Activated T-cell treated with anti-CD3 and anti-CD28 coated beads for 4 hours (primary cell): ENCODE data around the gene MAGEB5.
"Not testable (repeated sequence)": the region's sequence is repeated elsewhere in the genome, so short reads cannot be mapped to it uniquely, and the experiment has no call there.

ENCODE experiments used
- DNase-seq: peaks from one replicate; pipeline ENCODE4 v3.0.0-alpha.2; 2020

MAGEB5 gene, protein sequence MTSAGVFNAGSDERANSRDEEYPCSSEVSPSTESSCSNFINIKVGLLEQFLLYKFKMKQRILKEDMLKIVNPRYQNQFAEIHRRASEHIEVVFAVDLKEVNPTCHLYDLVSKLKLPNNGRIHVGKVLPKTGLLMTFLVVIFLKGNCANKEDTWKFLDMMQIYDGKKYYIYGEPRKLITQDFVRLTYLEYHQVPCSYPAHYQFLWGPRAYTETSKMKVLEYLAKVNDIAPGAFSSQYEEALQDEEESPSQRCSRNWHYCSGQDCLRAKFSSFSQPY

DNA sequence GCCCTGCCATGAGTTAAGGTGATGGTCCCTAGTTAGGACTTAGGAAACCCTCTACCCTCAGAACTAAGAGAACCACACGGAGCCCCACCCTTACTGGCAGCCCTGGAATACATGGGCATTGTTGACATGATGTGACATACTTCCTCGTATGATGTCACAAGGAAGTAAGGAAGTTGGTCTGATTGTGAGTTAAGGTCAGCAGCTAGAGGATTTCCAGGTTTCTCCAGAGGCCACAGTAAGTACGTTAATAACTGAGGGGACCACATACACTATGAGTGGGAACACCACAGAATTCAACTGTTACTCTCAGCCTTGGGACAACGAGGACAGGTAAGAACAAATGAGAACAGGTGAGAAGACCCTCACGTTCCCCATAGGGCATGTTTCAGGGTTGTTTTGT, at the start of gene MAGEB5:
TSS of gene MAGEB5 (plus strand) at position 301 of the 400 bp plus-strand sequence. CDS start 1,133 bp downstream, outside the sequence.
- DNase-seq: no peak

DNA sequence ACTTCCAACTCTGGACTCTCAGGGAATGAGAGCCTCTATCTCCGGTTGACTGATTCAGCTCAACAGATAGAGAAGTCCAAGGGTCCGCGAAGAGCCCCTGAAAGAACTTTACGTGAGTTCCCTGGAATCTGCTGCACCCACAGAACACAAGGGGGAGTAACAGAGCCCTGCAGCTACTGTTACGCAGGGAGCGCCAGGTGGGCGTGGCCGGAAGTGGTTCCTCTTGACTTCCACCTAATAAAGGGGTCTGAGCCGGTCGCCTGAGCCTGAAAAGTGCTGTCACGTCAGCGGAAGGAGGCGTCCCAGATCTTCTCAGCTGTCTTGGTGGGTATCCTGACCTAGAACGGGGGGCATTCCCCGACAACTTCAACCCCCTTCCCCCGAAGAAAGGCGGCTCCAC, 23.8 kb upstream of the MAGEB5 start, which contains the start of gene MAGEB6:
TSS of gene MAGEB6 (plus strand) at position 237 of the 400 bp plus-strand sequence. CDS start 1,407 bp downstream, outside the sequence.
- DNase-seq: no peak

DNA sequence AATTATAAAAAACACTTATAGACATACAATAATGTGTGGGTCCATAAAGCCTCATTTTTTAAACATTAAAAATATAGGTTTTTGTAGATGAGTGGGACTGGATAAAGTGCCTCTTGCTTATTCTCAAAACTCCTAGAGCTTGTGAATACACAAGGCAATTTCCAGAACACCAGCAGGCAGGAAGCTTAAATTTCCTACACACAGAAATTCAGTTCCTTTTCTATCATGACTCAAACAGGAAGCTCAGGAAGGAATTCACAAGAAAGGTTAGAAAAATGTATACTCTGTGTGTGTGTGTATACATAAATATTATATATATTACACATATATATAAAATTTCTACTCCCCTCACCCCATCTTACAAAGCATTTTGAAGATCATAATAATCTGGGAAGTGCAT, 12.4 kb upstream of the MAGEB5 start:
- no peak for DNase-seq

DNA sequence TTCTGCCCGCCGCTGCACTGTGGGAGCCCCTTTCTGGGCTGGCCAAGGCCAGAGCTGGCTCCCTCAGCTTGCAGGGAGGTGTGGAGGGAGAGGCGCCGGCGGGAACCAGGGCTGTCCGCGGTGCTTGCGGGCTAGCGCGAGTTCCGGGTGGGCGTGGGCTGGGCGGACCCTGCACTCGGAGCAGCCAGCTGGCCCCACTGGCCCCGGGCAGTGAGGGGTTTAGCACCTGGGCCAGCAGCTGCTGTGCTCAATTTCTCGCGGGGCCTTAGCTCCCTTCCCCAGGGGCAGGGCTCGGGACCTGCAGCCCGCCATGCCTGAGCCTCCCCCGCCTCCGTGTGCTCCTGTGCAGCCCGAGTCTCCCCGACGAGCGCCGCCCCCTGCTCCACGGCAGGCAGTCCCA, 11.3 kb upstream of the MAGEB5 start:
- not testable (repeated sequence) for DNase-seq

DNA sequence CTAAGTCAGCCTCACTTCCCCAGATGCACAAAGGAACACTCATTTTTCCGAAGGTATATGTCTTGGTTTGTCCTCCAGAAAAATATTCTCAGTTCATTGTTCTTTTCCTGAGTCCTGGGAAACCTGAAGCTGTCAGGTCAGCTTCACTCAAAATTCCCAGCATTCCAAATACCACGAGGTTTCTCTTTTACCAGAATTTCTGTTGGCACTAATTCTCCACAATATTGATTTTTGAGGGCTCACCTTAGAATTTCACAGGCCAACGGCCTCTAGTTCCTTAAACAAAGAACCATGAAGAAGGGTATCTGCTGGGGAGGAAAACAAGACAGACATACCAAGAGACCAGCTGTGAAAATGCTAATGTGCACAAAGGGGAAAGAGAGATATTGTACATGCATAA, 8.0 kb upstream of the MAGEB5 start:
- no peak for DNase-seq

DNA sequence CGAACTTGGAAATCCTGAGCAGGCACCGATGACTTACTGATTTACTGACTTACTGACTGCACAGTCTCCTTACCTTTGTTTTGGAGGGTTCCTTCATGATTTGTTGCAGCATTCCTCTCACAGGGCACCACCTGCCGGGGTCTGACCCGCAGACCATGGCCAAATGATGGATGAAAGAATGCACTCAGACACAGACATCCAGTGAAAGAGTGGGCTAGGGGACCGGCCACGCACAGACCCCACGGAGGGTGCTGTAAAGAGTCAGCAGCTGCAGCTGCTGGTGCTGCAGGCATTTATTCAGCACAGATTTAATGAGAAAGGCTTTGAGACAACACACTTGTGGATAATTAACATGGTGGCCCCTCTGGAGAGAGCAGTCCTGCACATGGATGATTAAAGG, 3.4 kb downstream of the MAGEB5 start:
- no peak for DNase-seq

DNA sequence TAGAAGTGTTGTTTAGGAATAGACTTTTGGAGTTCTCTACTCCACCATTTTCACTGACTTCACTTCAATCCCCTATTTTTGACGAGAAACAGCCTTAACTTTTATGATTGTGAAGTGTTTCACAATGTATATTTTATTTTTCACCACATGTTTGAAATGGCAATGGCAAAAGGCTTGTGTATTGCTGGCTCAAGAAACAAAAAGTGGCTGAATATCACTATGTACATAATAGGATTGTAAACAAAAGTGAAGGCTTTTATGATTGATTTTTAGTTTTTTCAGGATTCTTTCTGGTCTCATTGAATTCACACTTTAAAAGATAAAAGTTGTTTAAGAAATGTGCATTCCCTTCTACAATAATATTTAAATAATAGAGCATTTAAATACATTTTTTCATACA, 18.2 kb downstream of the MAGEB5 start:
- DNase-seq: no peak

DNA sequence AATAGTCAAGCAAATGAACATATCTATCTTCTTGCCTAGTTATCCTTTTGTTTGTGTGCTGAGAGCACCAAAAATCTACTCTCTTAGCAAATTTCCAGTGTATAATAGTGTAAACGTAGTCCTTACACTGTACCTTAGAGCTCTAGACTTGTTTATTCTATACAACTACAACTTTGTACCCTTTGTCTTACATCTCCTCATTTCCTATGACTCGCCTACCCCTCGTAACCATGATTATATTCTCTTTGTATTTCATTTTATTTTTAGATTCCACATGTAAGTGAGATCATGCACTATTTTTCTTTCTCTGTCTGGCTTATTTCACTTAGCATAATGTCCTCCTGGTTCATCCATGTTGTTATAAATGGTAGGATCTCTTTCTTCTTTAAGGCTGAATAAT, 37.6 kb downstream of the MAGEB5 start:
- no peak for DNase-seq

DNA sequence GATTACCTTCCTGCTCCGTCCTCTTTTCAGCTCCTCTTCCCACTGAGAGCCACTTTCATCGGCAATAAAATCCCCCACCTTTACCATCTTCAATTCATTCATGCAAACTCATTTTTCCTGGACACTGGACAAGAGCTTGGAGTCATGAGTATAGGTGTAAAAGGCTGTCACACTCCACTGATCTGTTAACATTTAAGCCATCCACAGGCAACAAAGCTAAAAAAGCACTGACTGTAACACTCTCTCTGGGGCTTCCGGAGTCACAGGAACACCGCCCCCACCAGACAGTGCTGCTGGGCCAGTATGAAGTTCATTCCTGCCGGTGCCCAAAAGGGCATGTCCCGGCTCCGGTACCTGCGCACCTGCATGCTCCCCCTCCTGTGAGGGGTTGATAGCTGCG, 38.5 kb downstream of the MAGEB5 start:
- no peak for DNase-seq

DNA sequence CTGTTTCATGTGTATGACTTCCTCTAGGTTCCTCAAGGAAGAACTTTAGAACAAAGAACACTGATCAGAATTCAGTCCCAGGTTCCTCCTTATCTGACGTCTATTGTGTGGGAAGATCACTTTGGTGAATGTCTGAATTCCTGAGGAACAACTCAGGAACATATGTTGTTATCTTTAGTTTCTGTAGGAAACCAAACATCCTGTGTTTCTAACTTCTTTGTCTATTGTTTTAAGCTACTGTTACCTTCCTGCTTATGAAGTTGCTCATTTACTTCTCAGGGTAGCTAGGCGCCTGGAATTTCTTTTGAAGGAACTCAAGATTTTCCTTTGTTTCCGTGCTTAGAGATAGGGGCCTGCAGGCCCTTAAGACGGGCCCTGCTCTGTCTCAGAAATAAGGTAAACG, 46.2 kb downstream of the MAGEB5 start:
- DNase-seq: no peak
